Caki2 (cell line): ENCODE results near the gene NUBP2. TPM values are rescaled to one million over a fixed set of nuclear protein-coding genes. Genes with fewer than 3 reads are reported as not detected.

Experiments used
- DNase-seq: peaks from one replicate; pipeline ENCODE4 v3.0.0-alpha.2; 2015; ENCODE audit warnings: low read depth
- in situ Hi-C: cut with HindIII; loops from 2 replicates; pipeline ENCODE4 v1.10.0; 2016; ENCODE audit warnings: low sequenced_read_pairs, low pct_unique_long_range_greater_than_20kb, mixed read lengths
- total RNA-seq: library from RNA; depleted of rRNA; stranded (reverse); fragments of >200 nt; shearing (Covaris generic); gene quantifications from 2 replicates; pipeline ENCODE4 v1.2.3, GENCODE V29; 2014; ENCODE audit warnings: low replicate concordance

Gene NUBP2
- total RNA-seq, 1 experiment from 2014 or later: 233 TPM

DNA sequence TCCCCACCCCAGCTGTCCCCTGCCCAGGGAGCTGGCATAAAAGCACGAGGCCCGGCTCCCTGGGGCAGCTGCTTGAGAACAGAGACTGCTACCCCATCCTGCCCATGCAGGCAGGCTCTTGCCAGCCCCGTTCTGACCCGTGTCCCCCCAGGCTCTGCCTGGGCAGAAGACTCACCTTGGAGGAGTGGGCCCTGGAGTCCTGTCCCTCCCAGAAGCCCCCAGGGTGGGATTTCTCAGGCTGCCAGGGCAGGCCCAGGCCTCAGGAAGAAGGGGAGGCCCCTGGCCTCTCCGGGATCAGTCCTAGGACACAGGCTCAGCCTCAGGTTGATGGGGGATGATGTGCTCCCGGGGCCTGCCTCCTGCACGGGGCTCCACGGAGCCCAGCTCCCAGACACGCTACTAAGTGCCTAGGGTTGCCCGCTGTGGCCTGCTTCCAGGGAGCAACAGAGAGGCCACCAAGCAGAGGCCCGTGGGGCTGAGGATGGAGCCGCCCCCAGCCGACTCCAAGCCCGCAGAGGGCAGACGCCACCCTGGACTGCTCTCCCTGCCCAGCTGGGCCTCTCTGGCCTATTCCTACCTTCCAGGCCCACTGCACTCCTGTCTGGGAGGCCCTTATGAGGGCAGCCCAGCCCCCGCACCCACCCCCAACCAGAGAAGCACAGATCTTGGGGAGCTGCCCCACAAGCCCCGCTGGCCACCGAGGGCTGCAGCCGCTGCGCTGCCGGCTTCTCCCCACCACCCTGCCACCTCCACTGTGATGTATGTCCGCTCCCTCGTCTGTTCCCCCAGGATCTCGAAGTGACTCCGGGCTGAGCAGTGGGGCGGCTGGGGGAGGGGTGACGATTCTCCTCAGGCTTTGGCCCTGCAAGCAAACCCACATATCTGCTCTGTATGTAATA, 13.1 kb upstream of the NUBP2 start:
- in situ Hi-C loops: no loop called here
- DNase-seq: no peak

DNA sequence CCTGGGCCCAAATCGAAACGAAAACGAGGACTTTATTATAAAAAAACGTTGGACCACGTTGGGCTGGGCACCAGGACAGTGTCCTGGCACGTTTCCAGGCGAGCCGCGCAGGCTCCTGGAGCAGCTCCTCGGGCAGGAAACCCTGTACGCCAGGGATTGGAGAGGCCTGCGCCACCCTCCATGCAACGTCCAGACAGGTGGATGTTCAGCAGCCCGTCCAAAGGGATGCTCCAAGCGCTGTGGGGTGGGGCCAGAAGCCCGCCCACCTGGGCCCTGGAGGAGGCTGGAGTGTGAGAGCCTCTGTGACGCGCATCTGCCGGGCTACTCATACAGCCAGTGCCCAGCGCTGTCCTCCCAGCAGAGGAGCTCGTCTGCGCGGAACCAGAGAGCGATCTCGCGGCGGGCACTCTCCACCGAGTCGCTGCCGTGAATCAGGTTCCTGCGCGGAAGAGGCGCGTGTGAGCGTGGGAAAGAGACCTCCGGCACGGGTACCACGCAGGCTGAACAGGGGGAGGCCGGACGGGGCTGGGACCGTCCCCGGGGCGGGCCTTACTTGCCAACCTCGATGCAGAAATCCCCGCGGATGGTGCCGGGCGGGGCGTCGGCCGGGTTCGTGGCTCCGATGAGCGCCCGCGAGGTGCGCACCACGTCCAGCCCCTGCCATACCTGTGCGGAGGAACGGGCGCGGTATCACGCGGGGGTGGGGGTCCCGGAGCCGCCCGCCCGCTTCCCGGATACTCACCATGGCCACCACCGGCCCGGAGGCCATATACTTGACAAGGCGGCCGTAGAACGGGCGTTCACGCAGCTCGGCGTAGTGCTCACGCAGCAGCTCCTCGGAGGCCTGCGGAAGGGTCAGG, 12.2 kb upstream of the NUBP2 start:
- peak; percentile 75 for DNase-seq
- in situ Hi-C loops: no loop called here

DNA sequence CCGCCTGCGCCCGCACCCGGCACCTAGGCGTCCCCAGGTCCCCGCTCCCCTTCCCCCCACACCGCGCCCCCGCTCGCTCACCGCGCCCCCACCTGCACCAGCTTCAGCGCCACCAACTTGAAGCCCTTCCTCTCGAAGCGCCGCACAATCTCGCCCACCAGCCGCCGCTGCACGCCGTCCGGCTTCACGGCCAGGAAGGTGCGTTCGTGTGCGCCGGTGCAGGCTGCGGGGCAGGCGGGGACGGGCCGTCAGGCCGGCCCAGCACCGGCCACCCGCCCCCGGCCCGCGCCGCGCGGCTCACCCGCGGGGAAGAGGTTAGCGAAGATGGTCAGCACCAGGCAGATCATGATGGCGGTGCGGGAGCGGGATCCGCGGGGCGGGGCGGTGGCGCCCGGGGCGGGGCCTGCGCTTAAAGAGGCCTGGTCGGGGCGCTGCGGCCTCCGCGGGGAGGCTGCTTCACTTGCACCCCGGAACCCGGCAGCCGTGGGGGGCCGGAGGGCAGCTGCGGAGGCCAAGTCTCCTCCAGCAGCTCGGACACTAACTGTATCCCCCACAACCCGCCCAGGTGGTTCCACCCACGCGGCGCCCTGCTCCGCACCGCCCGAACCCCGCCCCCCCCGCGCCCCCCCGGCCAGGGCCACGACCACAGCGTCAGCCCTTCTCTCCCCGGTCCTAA, 11.4 kb upstream of the NUBP2 start, which contains the start of gene NME3:
Gene NME3 (minus strand): TSS at position 356 of the 676 bp plus-strand sequence. CDS start 9 bp downstream, at position 347.
- peak; percentile 75 for DNase-seq
- in situ Hi-C loops: no loop called here

DNA sequence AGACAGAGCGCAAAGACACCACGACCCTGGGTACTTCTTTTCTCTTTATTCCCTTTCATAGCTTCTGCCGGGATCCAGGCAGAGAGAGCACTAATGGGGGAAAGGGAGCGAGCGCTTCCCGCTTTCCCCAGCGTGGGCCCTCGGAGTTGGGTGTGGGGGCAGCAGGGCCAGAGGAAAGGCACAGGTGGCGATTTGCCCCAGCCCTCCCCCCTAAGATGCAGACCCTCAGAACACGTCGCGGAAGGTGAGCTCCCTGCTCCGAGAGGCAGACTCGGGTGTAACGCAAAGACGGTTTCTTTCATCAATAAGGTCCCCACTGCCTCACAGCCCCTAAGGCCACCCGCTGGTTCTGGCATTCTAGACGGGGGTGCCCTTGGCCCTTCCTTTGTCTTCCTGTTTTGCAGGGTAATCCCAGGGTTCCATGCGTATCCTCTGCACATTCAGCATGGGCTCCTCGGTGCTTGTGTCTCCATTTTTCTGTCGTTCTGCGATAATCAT, 10.8 kb upstream of the NUBP2 start:
- DNase-seq: no peak
- in situ Hi-C loops: no loop called here

DNA sequence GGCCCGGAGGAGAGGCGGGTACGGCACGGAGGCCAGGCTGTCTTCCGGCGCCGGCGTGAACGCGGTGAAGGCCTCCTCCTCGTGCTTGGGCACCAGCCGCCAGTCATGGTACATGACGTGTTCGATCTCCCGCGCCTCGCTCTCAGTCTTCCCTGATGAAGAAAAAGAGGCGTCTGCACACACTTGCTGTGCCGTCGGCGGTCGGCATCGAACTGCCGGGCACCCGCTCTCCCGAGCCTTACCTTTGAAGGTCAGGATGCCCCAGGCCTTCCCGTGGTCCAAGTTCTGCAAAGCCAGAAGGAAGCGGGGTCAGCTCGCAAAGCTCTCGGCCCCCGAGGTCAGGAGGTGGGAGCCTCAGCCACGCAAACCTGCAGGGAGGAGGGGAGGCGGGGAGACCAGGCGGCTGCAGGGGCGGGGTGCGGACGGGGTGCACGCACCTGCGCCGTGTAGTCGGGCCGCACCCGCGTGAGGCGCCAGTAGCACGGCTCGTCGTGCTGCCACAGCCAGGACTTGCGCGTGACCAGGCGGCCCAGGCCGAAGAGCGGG, 10.3 kb upstream of the NUBP2 start, which contains the start of gene EME2:
Gene EME2 (plus strand): TSS at position 449 of the 546 bp plus-strand sequence. CDS start 418 bp downstream, outside the sequence.
- in situ Hi-C loops: no loop called here
- peak; percentile 55 for DNase-seq

DNA sequence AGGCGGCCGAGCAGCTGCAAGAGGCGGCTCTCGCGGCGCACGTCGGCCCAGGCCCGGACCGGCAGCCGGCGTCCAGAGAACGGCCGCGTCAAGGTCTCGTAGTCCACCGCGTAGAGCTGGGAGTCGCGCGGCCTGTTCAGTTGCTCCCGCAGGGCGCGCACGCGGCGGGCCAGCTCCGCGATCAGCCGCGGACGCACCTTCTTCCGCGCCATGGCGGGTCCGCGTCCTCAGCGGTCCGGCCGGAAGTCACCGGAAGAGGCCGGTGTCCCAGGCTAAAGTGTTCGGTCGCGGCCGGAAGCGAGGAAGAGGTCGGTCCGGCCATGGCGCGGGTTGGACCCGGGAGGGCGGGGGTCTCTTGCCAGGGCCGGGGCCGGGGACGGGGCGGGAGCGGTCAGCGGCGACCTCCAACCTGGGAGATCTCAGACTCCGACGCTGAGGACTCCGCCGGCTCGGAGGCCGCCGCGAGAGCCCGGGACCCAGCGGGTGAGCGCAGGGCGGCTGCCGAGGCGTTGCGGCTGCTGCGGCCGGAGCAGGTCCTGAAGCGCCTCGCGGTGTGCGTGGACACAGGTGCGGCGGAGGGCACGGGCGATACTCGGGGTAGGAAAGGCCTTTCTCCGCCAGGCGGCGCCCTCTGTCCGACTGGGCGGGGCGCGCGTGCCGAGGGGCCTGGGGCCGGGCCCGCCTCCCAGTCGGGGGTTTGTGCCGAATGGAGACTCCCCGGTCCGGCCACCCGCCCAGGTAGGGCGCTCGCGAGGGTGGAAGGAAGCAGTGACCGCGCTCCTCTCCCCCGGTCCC, 9.7 kb upstream of the NUBP2 start, which contains the start of gene MRPS34:
Gene MRPS34 (minus strand): TSS at position 227 of the 795 bp plus-strand sequence. CDS start 15 bp downstream, at position 212.
- in situ Hi-C loops: no loop called here
- peak; percentile 88 for DNase-seq

DNA sequence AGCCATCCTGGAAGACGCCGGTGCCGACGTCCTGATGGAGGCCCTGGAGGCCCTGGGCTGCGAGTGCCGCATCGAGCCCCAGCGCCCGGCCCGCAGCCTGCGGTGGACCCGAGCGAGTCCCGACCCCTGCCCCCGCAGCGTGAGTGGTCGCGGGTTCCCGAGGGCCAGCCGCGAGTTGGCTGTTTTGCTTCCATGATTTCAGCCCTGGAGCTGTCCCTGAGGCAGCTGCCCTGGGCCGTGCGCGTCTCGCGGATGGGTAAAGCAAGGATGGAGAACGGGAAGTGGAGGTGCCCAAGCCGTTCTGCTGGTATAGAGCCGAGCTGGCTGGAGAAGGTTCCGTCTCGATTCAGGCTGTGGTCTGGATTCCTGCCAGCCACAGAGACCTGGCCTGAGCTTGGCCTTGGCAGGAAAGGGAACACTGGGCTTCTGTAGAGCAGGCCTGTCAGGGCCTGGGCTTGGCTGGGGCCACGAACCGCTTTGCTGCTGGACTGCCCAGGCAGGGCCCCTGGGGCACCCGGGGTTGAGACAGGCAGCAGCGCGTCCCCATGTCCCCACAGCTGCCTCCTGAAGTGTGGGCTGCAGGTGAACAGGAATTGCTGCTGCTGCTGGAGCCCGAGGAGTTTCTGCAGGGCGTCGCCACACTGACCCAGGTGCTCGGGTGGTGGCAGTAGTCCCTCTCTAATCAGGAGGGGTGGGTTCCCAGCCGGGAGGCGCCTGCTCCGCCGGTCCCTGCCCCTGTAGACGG, 8.9 kb upstream of the NUBP2 start:
- DNase-seq: no peak
- in situ Hi-C loops: no loop called here

DNA sequence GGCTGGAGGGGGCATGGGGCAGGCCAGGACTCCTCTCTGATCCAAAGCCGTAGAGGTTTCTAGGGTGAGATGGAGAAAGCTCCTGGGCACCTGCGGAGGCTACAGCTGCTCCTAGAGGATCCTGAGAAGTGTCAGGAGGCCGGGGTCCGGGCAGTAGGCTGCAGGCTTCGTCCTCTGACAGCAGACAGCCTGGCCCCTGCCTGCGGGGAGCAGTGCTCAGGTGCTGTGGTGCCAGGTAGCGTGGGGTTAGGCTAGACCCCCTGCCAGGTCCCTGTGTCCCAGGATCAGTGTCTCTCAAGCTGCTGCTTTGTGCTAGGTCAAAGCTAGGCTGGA, 8.3 kb upstream of the NUBP2 start:
- in situ Hi-C loops: no loop called here

DNA sequence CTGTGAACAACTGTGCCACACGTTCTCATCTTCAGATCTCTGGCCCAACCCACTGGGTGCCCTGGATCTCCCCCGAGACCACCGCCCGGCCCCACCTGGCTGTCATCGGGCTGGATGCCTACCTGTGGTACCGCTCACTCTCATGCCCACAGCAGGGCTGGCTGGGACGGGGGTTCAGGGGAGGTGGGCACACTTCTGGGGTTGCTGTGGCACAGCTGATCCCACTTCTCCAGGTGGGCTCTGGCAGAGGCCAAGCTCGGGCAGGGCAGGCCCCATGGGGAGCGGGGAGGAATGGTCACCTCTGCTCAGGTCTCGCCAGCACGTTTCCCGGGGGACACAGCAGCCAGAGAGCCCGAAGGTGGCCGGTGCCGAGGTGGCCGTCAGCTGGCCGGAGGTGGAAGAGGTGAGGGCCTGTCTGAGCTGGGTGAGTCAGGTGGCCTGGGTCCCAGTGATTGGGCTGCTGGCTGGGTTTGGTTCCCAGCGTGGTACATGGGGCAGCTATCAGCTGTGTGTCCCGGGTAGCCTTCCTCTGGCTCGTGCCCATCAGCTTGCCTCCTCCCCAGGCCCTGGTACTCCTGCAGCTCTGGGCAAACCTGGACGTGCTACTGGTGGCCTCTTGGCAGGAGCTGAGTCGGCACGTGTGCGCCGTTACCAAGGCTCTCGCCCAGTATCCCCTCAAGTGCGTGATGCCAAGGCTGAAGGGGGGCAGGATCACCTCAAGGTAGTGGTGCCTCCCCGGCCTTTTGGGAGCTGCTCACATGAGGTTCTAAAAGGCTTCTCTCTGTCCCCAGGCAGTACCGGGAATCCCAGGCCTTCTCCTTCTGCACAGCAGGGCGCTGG, 7.5 kb upstream of the NUBP2 start:
- no peak for DNase-seq
- in situ Hi-C loops: no loop called here

More for the DNA sequence above, 8.3 kb upstream of the NUBP2 start:
- no peak for DNase-seq

DNA sequence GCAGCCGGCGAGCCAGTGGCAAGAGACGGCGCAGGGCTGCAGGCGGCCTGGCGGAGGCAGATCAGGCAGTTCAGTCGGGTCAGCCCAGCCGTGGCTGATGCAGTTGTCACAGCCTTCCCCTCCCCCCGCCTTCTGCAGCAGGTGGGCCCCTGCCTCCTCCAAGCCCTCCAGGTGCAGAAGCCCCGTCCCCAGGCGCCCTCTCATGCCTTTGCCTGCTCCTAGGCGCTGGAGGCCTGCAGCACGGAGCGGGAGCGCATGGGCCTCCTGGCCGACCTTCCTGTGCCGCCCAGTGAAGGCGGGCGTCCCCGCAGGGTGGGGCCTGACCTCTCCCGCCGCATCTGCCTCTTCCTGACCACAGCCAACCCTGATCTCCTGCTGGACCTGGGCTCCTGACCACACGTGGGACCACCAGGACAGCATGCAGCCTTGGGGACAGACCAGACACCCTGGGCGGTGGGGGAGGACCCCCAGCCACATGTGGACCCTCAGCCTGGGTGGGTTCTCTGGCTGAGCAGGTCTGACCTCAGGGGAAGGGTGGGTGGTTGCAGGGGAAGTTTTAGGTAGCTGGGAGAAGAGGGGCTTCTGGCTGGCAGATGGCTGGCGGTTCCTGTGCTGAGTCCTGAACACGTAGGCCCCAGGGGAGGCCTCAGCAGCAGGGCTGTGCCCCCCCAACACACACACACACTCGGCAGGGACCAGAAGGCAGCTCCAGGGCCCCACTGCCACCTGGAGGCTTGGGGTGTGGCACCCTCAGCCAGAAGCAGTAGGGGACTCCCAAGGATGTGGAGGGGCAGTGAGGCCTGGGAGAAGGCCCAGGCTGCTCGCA, 6.7 kb upstream of the NUBP2 start:
- in situ Hi-C loops: no loop called here
- DNase-seq: no peak

DNA sequence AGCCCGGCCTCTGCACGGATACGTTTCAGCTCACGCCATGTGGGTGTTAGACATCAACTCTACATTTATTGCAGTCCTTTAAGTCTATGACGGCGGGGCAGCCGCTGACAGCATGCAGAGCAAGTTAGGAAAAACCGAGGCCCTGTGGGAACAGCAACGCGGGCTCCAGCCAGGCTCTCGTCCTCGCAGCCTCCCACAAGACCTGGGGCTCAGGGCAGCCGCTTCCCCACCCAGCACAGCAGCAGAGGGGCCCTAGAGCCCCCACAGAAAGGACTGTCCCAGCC, 6.1 kb upstream of the NUBP2 start:
- no peak for DNase-seq
- in situ Hi-C loops: no loop called here

DNA sequence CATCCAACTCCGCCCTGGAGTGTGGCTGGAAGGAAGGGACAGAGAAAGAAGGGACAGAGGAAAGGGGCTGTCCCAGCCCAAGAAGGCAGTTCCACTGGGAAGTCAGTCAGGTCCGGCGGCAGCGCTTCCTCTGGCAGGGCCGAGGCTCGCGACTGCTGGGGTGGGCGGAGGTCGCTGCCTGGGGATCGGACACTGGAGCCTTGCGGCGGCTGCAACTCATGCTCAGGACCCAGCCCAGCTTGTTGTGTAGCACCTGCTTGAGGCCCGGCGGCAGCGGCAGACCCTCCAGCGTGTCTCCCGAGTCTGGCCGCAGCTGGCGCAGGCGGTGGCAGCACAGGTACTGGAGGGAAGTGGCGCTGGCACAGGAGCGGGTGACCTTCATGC, 5.8 kb upstream of the NUBP2 start:
- DNase-seq: no peak
- in situ Hi-C loops: no loop called here

DNA sequence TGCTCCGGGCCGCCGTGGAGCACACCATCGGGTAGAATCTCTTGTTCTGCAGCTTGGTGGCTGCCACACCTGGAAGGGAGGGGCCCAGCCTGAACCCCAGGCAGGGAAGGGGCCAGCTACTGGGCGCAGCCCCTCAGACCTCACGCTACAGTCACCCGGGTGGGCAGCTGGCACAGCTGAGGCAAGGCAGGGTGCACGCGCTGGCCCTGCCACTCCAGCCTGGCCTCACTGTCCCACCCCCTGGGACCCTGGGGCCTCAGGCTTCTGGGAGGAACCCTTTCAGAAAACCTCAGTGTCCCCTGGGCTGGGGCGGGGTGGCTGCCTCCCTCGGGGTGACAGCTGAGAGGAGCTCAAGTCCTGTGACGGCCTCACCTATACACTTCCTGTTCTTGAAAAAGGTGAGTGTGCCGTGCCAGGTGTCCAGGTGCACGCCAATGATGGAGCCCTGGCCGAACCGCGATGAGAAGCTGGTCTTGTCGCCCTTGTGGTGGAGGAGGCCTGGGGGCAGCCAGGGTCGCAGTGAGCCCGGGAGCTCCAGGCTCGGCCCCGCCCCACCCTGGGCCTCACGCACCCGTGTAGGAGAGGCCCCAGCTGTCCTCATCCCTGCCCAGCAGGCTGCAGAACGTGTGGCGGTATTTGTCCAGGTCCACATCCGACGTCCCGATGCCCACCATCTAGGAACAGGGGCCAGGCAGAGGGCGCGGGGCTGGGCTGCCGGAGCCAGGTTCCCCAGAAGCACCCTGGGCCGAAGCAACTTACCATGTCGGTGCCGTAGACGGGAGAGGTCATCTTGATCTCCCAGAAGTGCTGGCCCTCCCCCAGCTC, 5.2 kb upstream of the NUBP2 start:
- in situ Hi-C loops: no loop called here
- DNase-seq: no peak
